NCI-H1694 treated with DMSO at 0.1 percent for 48 hours (cell line): ENCODE data around the gene CD276.

ENCODE experiments used
- DNase-seq: peaks from one replicate; lab custom pipeline; 2025; lab: John Stamatoyannopoulos, UW

CD276 gene

GRCh38 chr15:73747847-73748590 is 63.8 kb downstream of the CD276 start:
- DNase-seq, result peak; percentile 45

GRCh38 chr15:73748730-73749129 is 64.5 kb downstream of the CD276 start:
- peak; percentile 51 for DNase-seq

- DNase-seq, result no peak
Observed at GRCh38 chr15:73749533-73749932, 65.3 kb downstream of the CD276 start.

GRCh38 chr15:73749971-73750370 is 65.8 kb downstream of the CD276 start:
- no peak for DNase-seq

- no peak for DNase-seq
Observed at GRCh38 chr15:73750438-73750837, 66.3 kb downstream of the CD276 start.

GRCh38 chr15:73750951-73751350 is 66.8 kb downstream of the CD276 start:
- DNase-seq, result no peak

- peak; percentile 26 for DNase-seq
Observed at GRCh38 chr15:73751511-73751898, 67.3 kb downstream of the CD276 start.

- DNase-seq, result no peak
Observed at GRCh38 chr15:73751899-73752805, 68.0 kb downstream of the CD276 start.

GRCh38 chr15:73752806-73753193 is 68.6 kb downstream of the CD276 start:
- no peak for DNase-seq

GRCh38 chr15:73753250-73754130 is 69.3 kb downstream of the CD276 start, which contains the start of gene INSYN1:
Gene INSYN1 (minus strand): TSS chr15:73753351. CDS start chr15:73751130, 2,221 bp downstream.
- no peak for DNase-seq

GRCh38 chr15:73754461-73754860 is 70.3 kb downstream of the CD276 start:
- no peak for DNase-seq

GRCh38 chr15:73755481-73755880 is 71.3 kb downstream of the CD276 start:
- no peak for DNase-seq

- DNase-seq, result no peak
Observed at GRCh38 chr15:73755946-73756345, 71.8 kb downstream of the CD276 start.

- no peak for DNase-seq
Observed at GRCh38 chr15:73756390-73756789, 72.2 kb downstream of the CD276 start.

- no peak for DNase-seq
Observed at GRCh38 chr15:73756947-73757513, 72.8 kb downstream of the CD276 start.

- DNase-seq, result no peak
Observed at GRCh38 chr15:73757571-73757970, 73.4 kb downstream of the CD276 start.

- no peak for DNase-seq
Observed at GRCh38 chr15:73758461-73758860, 74.3 kb downstream of the CD276 start.

- no peak for DNase-seq
Observed at GRCh38 chr15:73760330-73761329, 76.4 kb downstream of the CD276 start.

GRCh38 chr15:73763931-73764330 is 79.7 kb downstream of the CD276 start:
- no peak for DNase-seq
